Skeletal muscle tissue (tissue), 1 donor: ENCODE results near the gene OR5H15. TPM values are rescaled to one million over a fixed set of nuclear protein-coding genes. Genes with fewer than 3 reads are reported as not detected.

Experiments used
- total RNA-seq: library from RNA; depleted of rRNA; stranded (reverse); fragments of >200 nt; gene quantifications from one replicate; pipeline ENCODE4 v1.2.3, GENCODE V29; 2014

OR5H15 gene
- total RNA-seq, 1 donor from 2014 or later = not detected

Other genes with a start within 250 kb of the OR5H15 start
- 37.1 TPM for gene RIOX2, start 194.3 kb upstream of the OR5H15 start, total RNA-seq
- gene GABRR3, start 131.4 kb upstream of the OR5H15 start, total RNA-seq = not detected
- not detected for gene OR5AC2, start 79.5 kb upstream of the OR5H15 start, total RNA-seq
- gene OR5H1, start 36.0 kb upstream of the OR5H15 start, total RNA-seq = not detected
- gene OR5H14, start 19.2 kb upstream of the OR5H15 start, total RNA-seq = not detected
- gene OR5H6, start 97.5 kb downstream of the OR5H15 start, total RNA-seq = not detected
- not detected for gene OR5H2, start 115.8 kb downstream of the OR5H15 start, total RNA-seq
- gene OR5K4, start 187.2 kb downstream of the OR5H15 start, total RNA-seq = not detected
- gene OR5K3, start 224.0 kb downstream of the OR5H15 start, total RNA-seq = not detected